ENCODE results near the gene SEPTIN12.

DNA sequence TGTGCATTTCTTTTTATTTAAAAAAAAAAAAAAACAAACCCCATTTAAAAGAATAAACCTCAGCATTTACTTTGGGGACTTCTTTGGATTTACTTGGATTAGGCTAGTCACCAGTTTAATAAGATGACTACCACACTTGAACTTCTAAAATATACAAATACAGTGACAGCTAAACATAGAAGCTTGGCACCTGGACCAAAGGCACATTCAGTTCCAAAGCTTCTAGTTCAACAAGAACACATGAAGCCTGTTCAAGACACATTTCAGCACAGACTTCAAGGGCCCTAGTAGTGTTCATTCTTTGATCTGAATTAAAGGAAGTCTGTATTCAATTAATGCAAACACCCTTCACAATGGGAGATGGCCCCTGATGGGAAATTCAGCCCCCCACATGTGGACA, 25.9 kb upstream of the SEPTIN12 start:
- TF ChIP-seq GATA2 (IDR thresholded peaks at IDR 0.05; ENCODE audit: low read depth, low read length) (no peak), GATA3 (IDR thresholded peaks at IDR 0.05; ENCODE audit: low read depth, low read length) (no peak)
